ENCODE measurements around the gene PRIMA1.

PRIMA1 gene

GRCh38 chr14:93708311-93708734 lies 80.0 kb downstream of the PRIMA1 start:
- no peak for DNase-seq

- no peak for DNase-seq
Measured at GRCh38 chr14:93707475-93707874, 80.8 kb downstream of the PRIMA1 start.

GRCh38 chr14:93706360-93706955 lies 81.8 kb downstream of the PRIMA1 start:
- no peak for DNase-seq

- DNase-seq, result no peak
Measured at GRCh38 chr14:93705513-93706156, 82.7 kb downstream of the PRIMA1 start.

- no peak for DNase-seq
Measured at GRCh38 chr14:93703941-93704340, 84.3 kb downstream of the PRIMA1 start.

- DNase-seq, result no peak
Measured at GRCh38 chr14:93702946-93703345, 85.3 kb downstream of the PRIMA1 start.

- no peak for DNase-seq
Measured at GRCh38 chr14:93701562-93701961, 86.7 kb downstream of the PRIMA1 start.

- DNase-seq, result no peak
Measured at GRCh38 chr14:93700928-93701327, 87.4 kb downstream of the PRIMA1 start.

GRCh38 chr14:93693914-93694313 lies 94.4 kb downstream of the PRIMA1 start:
- DNase-seq, result no peak

- no peak for DNase-seq
Measured at GRCh38 chr14:93691042-93691780, 97.1 kb downstream of the PRIMA1 start.

GRCh38 chr14:93690146-93690545 lies 98.1 kb downstream of the PRIMA1 start:
- no peak for DNase-seq

GRCh38 chr14:93688820-93689219 lies 99.5 kb downstream of the PRIMA1 start:
- DNase-seq, result no peak

- DNase-seq, result no peak
Measured at GRCh38 chr14:93688239-93688666, 100.0 kb downstream of the PRIMA1 start.

- DNase-seq, result no peak
Measured at GRCh38 chr14:93686268-93686667, 102.0 kb downstream of the PRIMA1 start.

- DNase-seq, result no peak
Measured at GRCh38 chr14:93685121-93685895, 103.0 kb downstream of the PRIMA1 start.

- peak; percentile 6 for DNase-seq
Measured at GRCh38 chr14:93683226-93683625, 105.1 kb downstream of the PRIMA1 start.

GRCh38 chr14:93682459-93682858 lies 105.8 kb downstream of the PRIMA1 start:
- no peak for DNase-seq

- no peak for DNase-seq
Measured at GRCh38 chr14:93676416-93676958, 111.8 kb downstream of the PRIMA1 start.

GRCh38 chr14:93675651-93676050 lies 112.6 kb downstream of the PRIMA1 start:
- DNase-seq, result no peak

GRCh38 chr14:93674343-93674742 lies 113.9 kb downstream of the PRIMA1 start:
- DNase-seq, result no peak

GRCh38 chr14:93669632-93670031 lies 118.7 kb downstream of the PRIMA1 start:
- DNase-seq, result no peak

Measured in activated CD4-positive, alpha-beta T cell treated with anti-CD3 and anti-CD28 coated beads, Interleukin-2, amount 50 U/mL, for 16 hours (primary cell).